RPMI7951 (cell line): ENCODE results near the gene TRIO. TPM values are rescaled to one million over a fixed set of nuclear protein-coding genes. Genes with fewer than 3 reads are reported as not detected.

ENCODE experiments used
- DNase-seq: peaks from one replicate; pipeline ENCODE4 v3.0.0-alpha.2; 2012; ENCODE audit warnings: low read depth
- total RNA-seq: library from RNA; depleted of rRNA; stranded (reverse); fragments of >200 nt; shearing (Covaris generic); gene quantifications from 2 replicates; pipeline ENCODE4 v1.2.3, GENCODE V29; 2014

The TRIO gene
- total RNA-seq, 1 experiment from 2014 or later: 34.0 TPM

- DNase-seq: no peak
Observed at GRCh38 chr5:14225173-14225834, 82.2 kb downstream of the TRIO start.

- no peak for DNase-seq
Observed at GRCh38 chr5:14226149-14226548, 83.0 kb downstream of the TRIO start.

- DNase-seq: no peak
Observed at GRCh38 chr5:14226554-14226953, 83.4 kb downstream of the TRIO start.

DNA sequence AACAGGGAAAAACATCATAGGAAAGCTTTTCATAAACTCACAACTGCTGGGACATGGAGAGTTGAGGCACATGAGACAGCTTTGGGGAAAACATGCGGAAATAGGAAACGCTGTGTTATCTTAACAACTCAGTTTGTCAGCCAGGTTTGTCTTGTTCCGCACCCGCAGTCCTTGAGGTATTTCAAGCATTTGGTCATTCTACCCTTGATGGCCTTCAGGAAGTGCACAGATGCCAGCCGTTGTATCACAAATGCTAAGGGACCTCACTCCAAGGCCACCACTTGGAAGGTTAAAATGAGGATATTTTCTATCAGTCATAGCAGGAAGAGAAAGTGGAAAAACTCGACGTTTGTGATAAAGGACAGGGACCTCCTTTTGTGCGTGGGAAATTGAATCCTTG lies 83.8 kb downstream of the TRIO start:
- DNase-seq: no peak

GRCh38 chr5:14227513-14227912 lies 84.4 kb downstream of the TRIO start:
- DNase-seq: no peak

DNA sequence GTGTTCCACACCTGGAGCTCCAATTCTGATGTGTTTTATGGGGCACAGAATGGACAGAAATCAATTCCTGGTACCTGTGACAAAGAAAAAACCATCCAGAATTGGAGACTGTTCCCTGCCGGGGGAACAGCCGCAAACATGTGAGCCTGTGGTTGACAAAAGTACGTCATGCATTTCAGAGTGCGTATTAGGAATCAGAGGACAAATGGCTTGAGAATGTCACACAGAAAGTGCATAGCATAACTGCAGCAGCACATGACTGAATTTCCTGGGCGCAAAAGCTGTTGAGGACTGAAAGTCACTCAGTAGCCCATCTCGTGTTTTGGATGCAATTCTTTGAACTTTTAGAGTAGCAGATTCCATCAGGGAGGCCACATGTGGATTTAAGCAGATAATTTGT lies 85.1 kb downstream of the TRIO start:
- peak; percentile 46 for DNase-seq

- DNase-seq: no peak
Observed at GRCh38 chr5:14229181-14229580, 86.0 kb downstream of the TRIO start.

- no peak for DNase-seq
Observed at GRCh38 chr5:14229734-14230133, 86.6 kb downstream of the TRIO start.

DNA sequence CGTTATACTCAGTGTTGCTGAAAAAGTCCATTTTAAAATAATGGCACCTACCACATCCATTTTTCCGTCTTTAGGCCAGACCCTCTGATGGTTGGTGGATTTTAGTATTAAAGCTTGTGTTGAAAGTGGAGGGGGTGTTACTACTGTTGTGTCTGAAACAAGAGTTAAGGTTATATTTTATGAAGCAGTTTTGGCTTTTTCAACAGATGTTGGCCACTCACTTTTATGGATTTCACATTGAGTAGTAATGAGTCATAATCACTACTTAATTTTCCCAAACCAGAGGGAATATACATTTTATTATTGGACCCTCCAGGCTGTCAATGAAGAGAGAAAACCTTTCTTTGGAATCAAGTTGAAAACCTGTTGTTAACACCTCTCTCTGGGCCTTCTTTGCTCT lies 88.0 kb downstream of the TRIO start:
- no peak for DNase-seq

DNA sequence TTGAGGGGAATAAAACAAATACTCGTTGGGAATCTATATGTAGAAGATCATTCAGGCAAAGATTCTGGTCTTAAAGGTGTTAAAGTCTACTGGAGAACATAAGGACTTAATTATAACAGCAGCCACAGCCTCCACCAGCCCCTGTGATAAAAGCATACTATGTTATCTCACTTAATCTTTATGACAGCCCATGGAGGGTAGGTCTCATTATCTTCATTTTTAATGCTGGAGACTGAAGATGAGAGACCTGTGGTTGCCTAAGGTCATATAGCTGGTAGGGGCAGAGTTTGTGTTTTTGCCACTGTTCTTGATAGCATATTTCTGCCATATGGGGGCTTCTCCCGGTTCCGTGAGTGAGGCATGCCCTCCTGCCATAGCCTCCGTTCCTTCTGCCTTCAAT lies 88.7 kb downstream of the TRIO start:
- DNase-seq: no peak

DNA sequence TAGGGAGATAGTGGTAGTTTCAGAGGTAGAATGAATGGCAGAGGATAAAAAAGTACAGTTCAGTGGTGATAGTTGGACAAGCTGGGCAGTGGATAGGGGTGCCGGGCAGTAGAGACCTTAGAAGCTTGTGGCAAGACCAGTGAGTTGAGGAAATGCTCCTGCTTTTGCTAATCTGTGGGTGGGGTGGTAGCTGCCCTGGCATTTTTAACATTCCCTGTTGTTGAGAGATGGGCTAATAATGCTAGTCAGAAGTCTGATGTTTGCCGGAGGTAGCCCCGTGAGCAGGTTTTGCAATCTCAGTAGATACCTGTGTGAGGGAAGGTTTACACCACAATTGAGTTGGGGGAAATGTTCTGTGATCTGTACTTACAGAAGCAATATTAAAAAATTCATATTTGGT lies 91.1 kb downstream of the TRIO start:
- DNase-seq: no peak

DNA sequence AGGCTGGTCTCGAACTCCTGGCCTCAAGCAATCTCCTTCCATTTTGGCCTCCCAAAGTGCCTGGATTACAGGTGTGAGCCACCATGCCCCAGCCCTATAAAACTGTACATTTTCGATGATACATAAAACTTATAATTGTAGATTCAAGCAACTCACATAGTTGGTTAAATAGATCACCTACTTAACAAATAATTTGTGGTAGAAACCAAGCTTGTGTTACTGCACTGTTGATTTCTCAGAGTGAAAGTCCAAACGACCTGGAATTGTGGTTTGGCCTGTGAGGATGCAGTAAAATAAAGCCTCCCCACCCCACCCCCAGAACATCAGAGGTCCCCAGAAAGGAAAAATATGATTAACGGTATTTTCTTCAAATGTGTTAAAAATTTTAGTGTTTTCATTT lies 92.7 kb downstream of the TRIO start:
- DNase-seq: no peak

DNA sequence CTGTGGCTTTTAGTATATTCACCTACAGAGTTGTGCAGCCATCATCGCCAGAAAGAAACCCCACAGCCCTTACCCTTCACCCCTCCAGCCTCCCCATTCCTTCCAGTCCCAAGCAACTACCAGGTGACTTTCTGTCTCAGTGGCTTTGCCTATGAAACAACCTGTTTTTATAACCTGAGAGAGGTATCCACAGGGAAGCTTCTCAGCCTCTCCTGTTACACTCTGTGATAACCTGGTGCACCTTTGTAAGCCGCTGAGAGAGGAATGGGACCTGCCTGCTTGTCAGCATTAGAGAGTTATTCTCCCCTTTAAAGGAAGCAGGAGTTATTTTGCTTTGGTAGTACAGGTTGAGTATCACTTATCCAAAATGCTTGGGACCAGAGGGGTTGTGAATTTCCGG lies 93.6 kb downstream of the TRIO start:
- no peak for DNase-seq

DNA sequence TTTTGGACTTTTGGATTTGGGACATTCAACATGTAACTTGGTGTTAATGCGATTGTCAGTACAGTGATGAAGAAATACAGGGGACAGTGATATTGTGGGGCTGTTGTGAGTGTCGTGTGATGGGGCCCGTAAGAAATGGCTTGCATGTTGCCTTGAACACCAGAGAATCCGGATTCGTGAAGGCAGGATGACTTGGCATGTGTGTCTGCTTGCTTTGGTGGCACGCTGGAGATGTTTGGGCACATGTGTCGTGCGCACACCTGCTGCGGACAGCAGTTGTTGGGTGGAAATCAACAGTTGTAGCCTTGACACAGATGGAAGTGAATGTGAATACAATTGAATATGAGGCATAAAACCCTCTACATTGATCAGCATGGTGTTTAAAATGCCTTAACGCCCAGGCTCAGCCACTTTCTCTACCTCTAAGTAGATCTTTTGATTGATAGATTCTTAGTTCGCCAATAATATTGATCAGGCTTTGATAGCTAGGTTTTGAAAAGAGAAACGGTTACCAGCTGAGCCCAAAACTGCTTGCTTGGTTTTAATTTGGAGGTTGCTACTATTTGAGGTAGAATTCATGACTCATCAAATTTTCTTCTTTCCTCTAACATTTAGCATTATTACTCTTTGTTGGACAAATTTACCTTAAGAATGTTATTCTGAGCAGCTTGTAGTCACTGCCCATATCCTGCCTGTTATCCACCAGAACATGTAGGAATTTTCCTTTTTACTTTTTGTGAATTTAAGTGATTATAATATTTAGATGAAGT lies 94.4 kb downstream of the TRIO start:
- no peak for DNase-seq

- no peak for DNase-seq
Observed at GRCh38 chr5:14238272-14238671, 95.1 kb downstream of the TRIO start.

DNA sequence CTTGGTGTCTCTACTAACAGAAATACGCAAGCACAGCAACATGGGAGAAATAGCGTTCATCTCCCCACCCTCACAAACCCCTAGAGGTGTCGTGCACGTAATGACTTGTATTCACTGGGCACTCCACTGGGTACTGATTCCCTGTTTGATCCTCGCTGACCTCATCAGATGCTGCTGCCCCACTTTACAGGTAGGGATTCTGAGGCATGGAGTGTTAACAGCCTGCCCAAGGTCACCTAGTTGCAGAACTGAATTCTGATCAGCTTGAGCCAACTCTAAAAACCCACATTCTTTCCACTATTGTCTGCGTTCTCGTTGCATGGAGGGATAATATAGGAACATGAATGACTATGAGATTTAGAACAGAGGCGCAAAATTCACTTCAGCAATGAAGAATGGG lies 96.3 kb downstream of the TRIO start:
- no peak for DNase-seq

- no peak for DNase-seq
Observed at GRCh38 chr5:14239951-14240350, 96.8 kb downstream of the TRIO start.

DNA sequence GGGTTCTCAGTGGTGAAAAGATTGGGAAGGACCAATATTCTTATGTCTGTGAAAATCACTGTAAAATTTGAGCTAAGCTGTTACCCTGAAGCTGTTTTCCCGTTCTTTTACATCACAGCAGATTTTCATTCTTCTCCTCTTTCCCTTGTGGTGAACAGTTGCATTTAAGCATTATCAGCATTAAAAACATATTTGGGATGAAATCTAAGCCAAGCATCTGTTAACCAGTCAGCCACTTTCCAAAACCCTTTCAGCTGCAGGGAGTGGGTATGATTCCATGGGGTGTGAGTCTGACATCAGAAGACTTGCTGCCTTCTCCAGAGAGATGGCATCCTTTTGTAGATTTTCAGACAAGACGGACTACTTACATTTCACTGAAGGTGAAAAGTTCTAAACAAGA lies 97.2 kb downstream of the TRIO start:
- DNase-seq: no peak

- no peak for DNase-seq
Observed at GRCh38 chr5:14241141-14241540, 98.0 kb downstream of the TRIO start.

GRCh38 chr5:14242447-14242846 lies 99.3 kb downstream of the TRIO start:
- DNase-seq: no peak

GRCh38 chr5:14242871-14243383 lies 99.8 kb downstream of the TRIO start:
- DNase-seq: no peak

DNA sequence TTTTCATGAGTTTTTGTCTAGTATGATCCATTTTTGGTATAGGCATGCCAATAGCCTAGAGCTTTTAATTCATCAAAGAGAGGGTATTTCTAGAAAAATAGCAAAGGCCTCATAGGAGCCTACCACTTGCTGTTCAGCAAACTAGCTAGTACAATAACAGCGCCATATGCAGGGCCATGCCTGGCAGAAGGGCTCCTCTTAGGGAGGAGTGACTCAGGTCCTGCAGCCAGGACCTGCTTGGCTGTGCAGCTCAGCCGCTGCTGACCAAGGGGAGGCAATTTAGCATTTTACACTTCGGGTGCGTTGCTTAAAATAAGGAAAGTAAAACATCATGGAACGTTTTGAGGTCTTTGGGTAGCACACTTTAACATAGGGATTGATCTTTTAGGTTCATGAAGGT lies 100.6 kb downstream of the TRIO start:
- no peak for DNase-seq

- DNase-seq: no peak
Observed at GRCh38 chr5:14244721-14245120, 101.6 kb downstream of the TRIO start.
